ENCODE measurements around the gene INO80D. TPM values are rescaled to one million over a fixed set of nuclear protein-coding genes. Genes with fewer than 3 reads are reported as not detected.

The INO80D gene
- total RNA-seq, 4 donors from 2014 or later, result 25.0 to 49.7 (median 26.5) TPM

DNA sequence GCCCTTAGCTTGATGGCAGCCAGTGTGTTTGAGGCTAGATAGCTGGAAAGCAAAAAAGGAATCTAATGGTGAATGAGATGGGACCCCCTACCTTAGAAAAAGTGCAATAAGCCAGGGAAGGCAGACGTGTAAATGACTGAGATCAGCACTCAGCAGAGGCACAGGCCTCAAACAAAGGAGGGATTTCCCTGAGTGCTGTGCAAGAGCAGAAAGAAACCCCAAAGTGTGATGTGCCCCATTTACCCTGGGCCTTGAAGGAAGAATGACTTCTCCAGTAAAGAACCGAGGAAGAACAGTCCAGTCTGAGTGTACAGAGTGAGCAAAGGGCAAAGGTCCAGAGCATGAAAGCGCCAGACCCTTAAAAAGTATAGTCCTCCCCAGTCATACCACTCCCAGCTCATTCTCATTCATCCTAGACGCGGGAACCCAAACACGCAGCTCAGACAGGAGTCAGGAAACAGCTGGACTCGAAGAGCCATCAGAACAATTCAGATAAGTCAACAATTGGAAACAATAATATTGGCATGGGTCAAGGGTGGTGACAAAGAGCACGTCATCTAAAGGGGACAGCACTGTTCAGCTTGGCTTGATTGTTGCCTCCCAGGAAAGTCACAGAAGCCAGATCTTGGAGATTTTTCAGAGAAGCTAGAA, 121.7 kb downstream of the INO80D start:
- Histone ChIP-seq H3K27ac (no peak overlapping the region), H3K4me3 (replicated peaks in 1 of 3) (no peak overlapping the region), H3K27me3 (no peaks in the 10 kb centered on the region), H3K9me3 (no peaks in the 10 kb centered on the region), H3K36me3 (no peaks in the 10 kb centered on the region), H3K4me1 (no peaks in the 10 kb centered on the region)
- WGBS, 2 donors, result 61 to 69% methylated on average over 8 of the region's 8 CpGs
- no peak for DNase-seq
- intact Hi-C loops (cut with DNase I), result no loop called here
- no peak for TF ChIP-seq POLR2A (IDR thresholded peaks at IDR 0.05)

DNA sequence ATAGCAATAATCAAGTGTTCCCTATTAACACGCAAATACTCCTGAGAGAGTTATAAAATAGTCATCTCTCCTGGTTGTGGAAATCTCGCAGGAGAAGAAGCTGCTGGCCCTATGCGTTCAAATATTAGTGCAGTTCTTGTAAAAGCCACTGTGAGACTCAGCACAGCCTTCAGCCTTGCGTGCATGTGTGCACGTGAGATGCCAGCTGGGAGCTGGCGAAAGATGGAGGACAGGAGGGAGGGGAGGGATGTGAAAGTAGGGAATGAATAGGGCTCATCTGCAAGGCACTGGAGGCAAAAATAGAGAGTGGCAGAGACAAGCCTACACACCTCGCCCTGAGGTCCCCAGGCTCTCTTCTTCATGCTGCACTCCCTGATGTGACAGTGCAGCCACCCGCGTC, 126.5 kb downstream of the INO80D start:
- Histone ChIP-seq H3K27ac (no peak overlapping the region), H3K36me3 (no peaks in the 10 kb centered on the region), H3K4me1 (no peaks in the 10 kb centered on the region), H3K4me3 (replicated peaks in 1 of 3) (no peak overlapping the region), H3K27me3 (no peaks in the 10 kb centered on the region), H3K9me3 (no peaks in the 10 kb centered on the region)
- intact Hi-C loops (cut with DNase I), result no loop called here
- DNase-seq, result no peak
- 91% methylated on average over 9 of the region's 9 CpGs for WGBS, 2 donors
- TF ChIP-seq, protein P1, sequence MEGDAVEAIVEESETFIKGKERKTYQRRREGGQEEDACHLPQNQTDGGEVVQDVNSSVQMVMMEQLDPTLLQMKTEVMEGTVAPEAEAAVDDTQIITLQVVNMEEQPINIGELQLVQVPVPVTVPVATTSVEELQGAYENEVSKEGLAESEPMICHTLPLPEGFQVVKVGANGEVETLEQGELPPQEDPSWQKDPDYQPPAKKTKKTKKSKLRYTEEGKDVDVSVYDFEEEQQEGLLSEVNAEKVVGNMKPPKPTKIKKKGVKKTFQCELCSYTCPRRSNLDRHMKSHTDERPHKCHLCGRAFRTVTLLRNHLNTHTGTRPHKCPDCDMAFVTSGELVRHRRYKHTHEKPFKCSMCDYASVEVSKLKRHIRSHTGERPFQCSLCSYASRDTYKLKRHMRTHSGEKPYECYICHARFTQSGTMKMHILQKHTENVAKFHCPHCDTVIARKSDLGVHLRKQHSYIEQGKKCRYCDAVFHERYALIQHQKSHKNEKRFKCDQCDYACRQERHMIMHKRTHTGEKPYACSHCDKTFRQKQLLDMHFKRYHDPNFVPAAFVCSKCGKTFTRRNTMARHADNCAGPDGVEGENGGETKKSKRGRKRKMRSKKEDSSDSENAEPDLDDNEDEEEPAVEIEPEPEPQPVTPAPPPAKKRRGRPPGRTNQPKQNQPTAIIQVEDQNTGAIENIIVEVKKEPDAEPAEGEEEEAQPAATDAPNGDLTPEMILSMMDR (IDR thresholded peaks at IDR 0.05), result no peak
- TF ChIP-seq POLR2A (IDR thresholded peaks at IDR 0.05), result no peak

DNA sequence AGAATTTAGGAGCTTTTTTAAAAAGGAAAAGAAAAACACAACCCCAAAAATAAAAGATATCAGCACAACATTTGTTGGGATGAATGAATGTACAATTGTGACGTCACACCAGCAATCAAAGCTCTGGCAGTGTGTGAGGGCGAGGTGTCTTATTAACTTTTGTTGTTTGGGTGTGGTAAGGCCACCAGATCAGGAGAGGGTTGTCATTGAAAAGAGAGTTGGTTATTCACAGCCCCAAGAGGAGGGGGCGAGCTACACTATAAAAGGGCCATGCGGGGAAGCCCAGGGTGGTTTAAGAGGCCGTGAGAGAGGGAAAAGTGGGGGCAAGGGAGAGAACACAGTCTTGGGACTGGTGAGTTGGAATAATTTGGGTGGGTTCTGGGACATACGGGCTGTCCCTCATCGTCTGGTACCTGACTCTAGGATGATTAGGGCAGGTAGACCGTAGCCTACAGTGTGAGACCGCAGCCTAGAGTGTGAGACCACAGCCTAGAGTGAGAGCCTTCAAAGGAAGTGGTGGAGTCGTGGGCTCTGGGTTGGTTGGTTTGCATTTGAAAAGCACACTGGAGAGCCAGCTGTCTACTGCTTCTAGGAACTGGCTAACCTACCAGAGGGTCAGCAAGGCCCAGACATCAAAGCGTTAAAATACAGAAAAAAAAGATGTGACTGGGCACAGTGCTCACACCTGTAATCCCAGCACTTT, 128.4 kb downstream of the INO80D start:
- TF ChIP-seq, protein P1 (IDR thresholded peaks at IDR 0.05), result no peak
- no peak for TF ChIP-seq POLR2A (IDR thresholded peaks at IDR 0.05)
- no peak for DNase-seq
- H3K27me3 ChIP-seq, result no peaks in the 10 kb centered on the region
- no peak overlapping the region for H3K4me3 ChIP-seq (replicated peaks in 1 of 3)
- H3K4me1 ChIP-seq, result no peaks in the 10 kb centered on the region
- no peak overlapping the region for H3K27ac ChIP-seq
- WGBS, 2 donors, result 78 to 82% methylated on average over 11 of the region's 11 CpGs
- no peaks in the 10 kb centered on the region for H3K9me3 ChIP-seq
- intact Hi-C loops (cut with DNase I), result no loop called here
- no peaks in the 10 kb centered on the region for H3K36me3 ChIP-seq

DNA sequence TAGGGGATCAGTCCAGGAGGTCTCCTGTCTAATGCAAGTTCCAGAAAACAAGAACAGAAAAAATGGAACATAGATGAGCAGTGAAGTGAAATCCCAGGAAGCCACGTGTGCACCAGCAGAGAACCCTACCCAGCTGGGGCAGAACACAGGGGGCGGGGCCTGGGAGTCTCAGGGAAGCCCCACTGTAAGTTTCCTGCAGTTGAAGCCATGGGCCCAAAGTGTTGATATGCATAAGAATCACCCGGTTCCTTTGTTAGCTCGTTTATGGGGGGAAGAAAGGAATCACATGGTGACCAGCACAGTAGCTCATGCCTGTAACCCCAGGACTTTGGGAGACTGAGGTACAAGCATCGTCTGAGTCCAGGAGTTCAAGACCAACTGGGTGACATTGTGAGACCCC, 131.3 kb downstream of the INO80D start:
- H3K9me3 ChIP-seq, result no peaks in the 10 kb centered on the region
- H3K27ac ChIP-seq, result no peak overlapping the region
- no peaks in the 10 kb centered on the region for H3K36me3 ChIP-seq
- no peaks in the 10 kb centered on the region for H3K27me3 ChIP-seq
- intact Hi-C loops (cut with DNase I), result no loop called here
- no peaks in the 10 kb centered on the region for H3K4me1 ChIP-seq
- H3K4me3 ChIP-seq (replicated peaks in 1 of 3), result no peak overlapping the region
- DNase-seq, result no peak
- WGBS, 2 donors, result 71 to 79% methylated on average over 5 of the region's 5 CpGs
- no peak for TF ChIP-seq POLR2A (IDR thresholded peaks at IDR 0.05)
- TF ChIP-seq, protein P1 (IDR thresholded peaks at IDR 0.05), result no peak

DNA sequence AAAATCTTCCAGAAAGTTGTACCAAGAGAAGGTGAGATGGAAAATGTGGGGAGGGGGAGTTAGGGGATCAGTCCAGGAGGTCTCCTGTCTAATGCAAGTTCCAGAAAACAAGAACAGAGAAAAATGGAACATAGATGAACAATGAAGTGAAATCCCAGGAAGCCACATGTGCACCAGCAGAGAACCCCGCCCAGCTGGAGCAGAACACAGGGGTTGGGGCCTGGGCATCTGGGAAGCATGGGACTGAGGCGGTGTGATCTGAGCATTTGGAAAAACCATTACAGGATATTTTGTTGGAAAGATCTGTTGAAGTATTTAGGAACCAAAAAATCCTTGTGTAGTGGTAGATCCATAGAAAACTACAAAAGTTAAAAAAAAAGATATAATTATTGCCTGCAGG, 133.7 kb downstream of the INO80D start:
- intact Hi-C loops (cut with DNase I), result no loop called here
- 93 to 96% methylated on average over 2 of the region's 2 CpGs for whole genome bisulfite sequencing, 2 donors
- no peak overlapping the region for H3K27ac ChIP-seq
- H3K27me3 ChIP-seq, result no peaks in the 10 kb centered on the region
- no peaks in the 10 kb centered on the region for H3K36me3 ChIP-seq
- peaks cover 0 to 9% of the 10 kb centered on the region in 2 donors for H3K4me1 ChIP-seq
- no peak overlapping the region for H3K4me3 ChIP-seq (replicated peaks in 1 of 3)
- no peaks in the 10 kb centered on the region for H3K9me3 ChIP-seq
- no peak for DNase-seq
- TF ChIP-seq, protein P1 (IDR thresholded peaks at IDR 0.05), result no peak
- TF ChIP-seq POLR2A (IDR thresholded peaks at IDR 0.05), result no peak
